Suprapubic skin (tissue), 4 donors: ENCODE data around the gene MYL4. TPM values are rescaled to one million over a fixed set of nuclear protein-coding genes. Genes with fewer than 3 reads are reported as not detected.
A peak's percentile ranks its signal among the peaks of the same experiment; 100 is the strongest.

Experiments used
- DNase-seq, 2 donors: peaks; one replicate each; pipeline ENCODE4 v3.0.0-alpha.2; 2019; ENCODE audit warnings: low spot score in 2 of 2
- H3K27ac ChIP-seq: fragments of 200-600 bp; sonication (generic); one replicate; pipeline ENCODE4 v1.5.1; 2019
- H3K27me3 ChIP-seq: fragments of 200-600 bp; sonication (generic); one replicate; pipeline ENCODE4 v1.5.1; 2019
- H3K36me3 ChIP-seq: fragments of 200-600 bp; sonication (generic); one replicate; pipeline ENCODE4 v1.5.1; 2019
- H3K4me1 ChIP-seq: fragments of 200-600 bp; sonication (generic); one replicate; pipeline ENCODE4 v1.5.1; 2019
- H3K4me3 ChIP-seq: fragments of 200-600 bp; sonication (generic); one replicate; pipeline ENCODE4 v1.5.1; 2019; ENCODE audit warnings: mild to moderate bottlenecking
- H3K9me3 ChIP-seq: fragments of 200-600 bp; sonication (generic); one replicate; pipeline ENCODE4 v1.5.1; 2019
- EP300 ChIP-seq: sonication (generic); formaldehyde crosslinking; IDR thresholded peaks from one replicate; pipeline ENCODE4 v1.6.1; 2017; ENCODE audit warnings: antibody characterized with exemption
- POLR2A ChIP-seq, 2 donors: fragments of 450-650 bp; IDR thresholded peaks; one replicate each; pipeline ENCODE4 v1.6.1; 2017; ENCODE audit warnings: antibody characterized with exemption in 2 of 2, mild to moderate bottlenecking in 2 of 2, moderate library complexity in 2 of 2
- POLR2AphosphoS5 ChIP-seq, 3 donors: sonication (generic); formaldehyde crosslinking; IDR thresholded peaks; one replicate each; pipeline ENCODE4 v1.6.1; 2017; ENCODE audit warnings: antibody characterized with exemption in 3 of 3
- WGBS: methylation state at CpG from one replicate; pipeline ENCODE4 v1.1.5; 2018; 5-methylcytosine and 5-hydroxymethylcytosine counted together
- total RNA-seq, 4 donors: library from RNA; depleted of rRNA; stranded (reverse); fragments of >200 nt; gene quantifications; one replicate each; pipeline ENCODE4 v1.1.0, GENCODE V29; 2016
- TF ChIP-seq, protein P1 (sequence below), 2 donors: fragments of 200-600 bp in 1 of 2; fragments of 450-650 bp in 1 of 2; sonication (generic) in 1 of 2; IDR thresholded peaks; one replicate each; pipeline ENCODE4 v1.5.1; 2016 to 2019; ENCODE audit warnings: antibody characterized with exemption in 2 of 2, mild to moderate bottlenecking in 1 of 2, moderate library complexity in 1 of 2

Gene MYL4
- total RNA-seq, 4 donors from 2014 or later: not detected

DNA sequence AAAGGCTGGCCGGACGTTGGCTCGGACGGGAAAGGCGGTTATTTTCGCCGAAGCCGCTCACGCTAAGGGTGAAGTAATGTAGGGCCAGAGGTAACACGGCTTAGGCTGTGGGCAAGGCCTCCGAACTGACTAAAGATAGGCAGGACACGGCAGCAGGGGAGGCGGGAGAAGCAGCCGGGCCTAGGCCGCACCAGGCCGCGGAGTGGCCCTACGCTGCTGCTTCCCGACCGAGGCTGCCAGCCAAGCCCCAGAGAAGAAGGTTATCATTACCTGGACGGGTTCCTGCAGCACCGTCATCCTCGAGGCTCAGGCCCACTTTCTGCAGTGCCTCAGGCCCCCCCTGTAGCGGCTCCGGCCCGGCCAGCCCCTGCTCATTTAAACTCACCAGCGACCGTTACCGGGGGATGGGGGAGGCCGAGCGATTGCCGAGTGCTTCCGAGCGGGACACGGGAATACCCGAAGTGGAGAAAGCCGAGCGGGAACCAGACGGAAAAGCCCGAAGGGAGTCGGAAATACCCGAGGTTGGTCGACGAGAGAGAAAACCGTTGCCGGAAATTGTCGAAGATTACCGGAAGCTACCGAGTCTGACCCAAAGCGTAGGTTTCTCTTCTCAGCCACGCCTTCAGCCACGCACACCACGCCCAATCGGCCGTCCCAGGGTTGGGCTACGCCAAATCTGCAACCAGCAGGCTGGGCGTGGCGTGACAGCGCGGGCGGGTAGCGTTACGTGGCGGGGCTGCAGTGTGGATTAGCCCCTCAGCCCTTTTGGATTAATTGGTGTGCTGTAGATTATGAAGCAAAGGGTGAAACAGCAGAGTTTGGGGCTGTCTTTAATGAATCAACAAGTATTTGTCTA lies 20.0 kb upstream of the MYL4 start, which contains the start of gene CDC27:
Gene CDC27, minus strand, starts transcription at position 420 of the 856 bp plus-strand sequence. Its CDS starts 123 bp downstream, at position 297.
- DNase-seq: peak; percentile 99
- Histone ChIP-seq H3K27me3 (no peaks in the 10 kb centered on the region), H3K27ac (peak within 1 kb of the TSS; percentile 94), H3K4me3 (peak within 1 kb of the TSS; percentile 86), H3K4me1 (peaks cover 43% of the 10 kb centered on the region), H3K9me3 (no peaks in the 10 kb centered on the region), H3K36me3 (no peaks in the 10 kb centered on the region)
- peak in 1 of 2 donors; percentile 37 for TF ChIP-seq POLR2A (IDR thresholded peaks at IDR 0.05)
- TF ChIP-seq POLR2AphosphoS5 (IDR thresholded peaks at IDR 0.05): peak in 2 of 3 donors; percentile 43 to 69
- TF ChIP-seq, protein P1, sequence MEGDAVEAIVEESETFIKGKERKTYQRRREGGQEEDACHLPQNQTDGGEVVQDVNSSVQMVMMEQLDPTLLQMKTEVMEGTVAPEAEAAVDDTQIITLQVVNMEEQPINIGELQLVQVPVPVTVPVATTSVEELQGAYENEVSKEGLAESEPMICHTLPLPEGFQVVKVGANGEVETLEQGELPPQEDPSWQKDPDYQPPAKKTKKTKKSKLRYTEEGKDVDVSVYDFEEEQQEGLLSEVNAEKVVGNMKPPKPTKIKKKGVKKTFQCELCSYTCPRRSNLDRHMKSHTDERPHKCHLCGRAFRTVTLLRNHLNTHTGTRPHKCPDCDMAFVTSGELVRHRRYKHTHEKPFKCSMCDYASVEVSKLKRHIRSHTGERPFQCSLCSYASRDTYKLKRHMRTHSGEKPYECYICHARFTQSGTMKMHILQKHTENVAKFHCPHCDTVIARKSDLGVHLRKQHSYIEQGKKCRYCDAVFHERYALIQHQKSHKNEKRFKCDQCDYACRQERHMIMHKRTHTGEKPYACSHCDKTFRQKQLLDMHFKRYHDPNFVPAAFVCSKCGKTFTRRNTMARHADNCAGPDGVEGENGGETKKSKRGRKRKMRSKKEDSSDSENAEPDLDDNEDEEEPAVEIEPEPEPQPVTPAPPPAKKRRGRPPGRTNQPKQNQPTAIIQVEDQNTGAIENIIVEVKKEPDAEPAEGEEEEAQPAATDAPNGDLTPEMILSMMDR (IDR thresholded peaks at IDR 0.05): no peak
- TF ChIP-seq EP300: no peak
- WGBS: under 1% methylated on average over 29 of the region's 64 CpGs

DNA sequence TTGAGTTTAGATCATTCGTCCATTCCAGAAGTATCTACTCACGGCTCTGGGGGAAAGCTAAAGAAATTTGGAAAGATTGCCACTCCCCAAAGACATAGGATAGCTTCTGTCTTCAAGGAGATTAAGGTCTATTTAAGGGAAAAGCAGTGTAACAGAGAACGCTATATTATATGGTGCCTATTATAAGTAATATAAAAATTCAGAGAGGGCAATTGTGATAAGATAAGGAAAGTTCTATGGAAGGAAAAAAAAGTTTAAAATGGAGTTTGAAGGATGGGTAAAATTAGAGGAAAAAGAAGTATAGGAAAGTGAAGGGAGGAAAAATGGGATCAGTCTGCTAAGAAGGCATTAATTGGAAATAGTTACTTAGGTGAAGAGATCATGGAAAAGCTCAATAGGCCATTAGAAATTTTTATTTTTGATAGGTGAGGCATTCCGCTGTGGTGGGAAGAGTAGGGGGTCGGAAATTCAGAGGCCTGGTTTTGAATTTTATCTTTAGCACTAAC lies 19.4 kb upstream of the MYL4 start:
- TF ChIP-seq EP300 (no peak), POLR2A (IDR thresholded peaks at IDR 0.05) (no peak), POLR2AphosphoS5 (IDR thresholded peaks at IDR 0.05) (no peak)
- TF ChIP-seq, protein P1 (IDR thresholded peaks at IDR 0.05): no peak
- Histone ChIP-seq H3K27ac (peak overlapping the region; percentile 94), H3K4me1 (peaks cover 36% of the 10 kb centered on the region), H3K4me3 (peak overlapping the region; percentile 86), H3K9me3 (no peaks in the 10 kb centered on the region), H3K27me3 (no peaks in the 10 kb centered on the region), H3K36me3 (no peaks in the 10 kb centered on the region)
- WGBS: 38% methylated on average over 5 of the region's 5 CpGs
- no peak for DNase-seq

DNA sequence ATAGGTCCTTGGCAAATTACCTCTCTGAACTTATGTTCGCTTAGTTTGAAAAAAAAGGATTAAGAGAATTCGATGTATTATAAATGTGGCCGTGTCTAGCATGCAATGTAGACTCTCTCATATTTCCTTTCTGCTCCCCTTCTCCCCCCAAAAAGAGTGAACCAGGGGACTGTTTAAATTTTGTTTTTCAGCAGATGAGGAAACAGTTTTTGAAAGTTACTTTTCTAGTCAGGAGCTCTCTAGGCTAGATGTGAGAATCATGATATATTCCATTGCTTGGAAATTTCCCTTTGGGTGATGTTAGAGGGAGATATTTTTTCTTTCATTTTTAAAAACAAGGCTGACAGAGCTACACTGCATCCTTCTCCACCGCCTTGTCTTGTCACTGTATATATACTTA lies 18.9 kb upstream of the MYL4 start:
- no peak for TF ChIP-seq EP300
- TF ChIP-seq POLR2AphosphoS5 (IDR thresholded peaks at IDR 0.05): no peak
- no peak for TF ChIP-seq POLR2A (IDR thresholded peaks at IDR 0.05)
- TF ChIP-seq, protein P1 (IDR thresholded peaks at IDR 0.05): no peak
- Histone ChIP-seq H3K4me3 (no peak overlapping the region), H3K36me3 (no peaks in the 10 kb centered on the region), H3K27ac (no peak overlapping the region), H3K9me3 (no peaks in the 10 kb centered on the region), H3K4me1 (peaks cover 34% of the 10 kb centered on the region), H3K27me3 (no peaks in the 10 kb centered on the region)
- 98% methylated on average over 4 of the region's 4 CpGs for WGBS
- DNase-seq: no peak

DNA sequence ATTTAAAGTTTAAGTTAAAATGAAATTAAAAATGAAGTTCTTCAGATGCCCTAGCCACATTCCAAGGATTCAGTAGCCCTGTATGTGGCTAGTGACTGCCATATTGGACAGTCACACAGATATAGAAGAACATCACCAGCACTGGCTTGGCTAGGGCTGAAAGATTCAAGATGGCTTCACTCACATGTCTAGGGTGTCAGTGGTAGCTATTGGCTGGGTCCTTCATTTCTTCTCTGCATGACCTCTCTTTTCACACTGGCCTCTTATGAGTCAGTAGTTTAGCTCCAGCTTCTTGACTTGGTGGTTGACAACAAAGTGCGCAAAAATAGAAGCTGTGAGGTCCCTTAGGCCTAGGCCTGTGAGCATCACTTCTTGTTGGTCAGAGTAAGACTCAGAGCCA lies 18.4 kb upstream of the MYL4 start:
- no peak overlapping the region for H3K27ac ChIP-seq
- 100% methylated on average over 1 of the region's 1 CpG for WGBS

DNA sequence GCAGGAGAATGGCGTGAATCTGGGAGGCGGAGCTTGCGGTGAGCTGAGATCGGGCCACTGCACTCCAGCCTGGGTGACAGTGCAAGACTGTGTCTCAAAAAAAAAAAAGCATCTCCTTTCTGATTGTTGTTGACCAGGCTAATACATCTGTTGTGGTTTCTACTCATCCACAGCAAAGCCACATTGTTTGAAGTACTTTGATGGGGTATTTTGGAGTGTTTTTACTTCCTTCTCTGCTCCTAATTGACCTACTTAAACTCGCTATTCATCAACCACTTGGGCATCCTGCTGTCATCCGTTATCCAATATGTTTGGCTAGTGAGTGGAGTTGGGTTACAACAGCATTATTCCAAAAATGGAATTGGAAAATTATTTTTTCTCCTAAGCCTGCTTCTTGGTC lies 16.6 kb upstream of the MYL4 start:
- 79% methylated on average over 6 of the region's 6 CpGs for WGBS
- DNase-seq: no peak
- H3K9me3 ChIP-seq: no peaks in the 10 kb centered on the region
- H3K4me3 ChIP-seq: no peak overlapping the region
- no peaks in the 10 kb centered on the region for H3K36me3 ChIP-seq
- no peaks in the 10 kb centered on the region for H3K27me3 ChIP-seq
- peaks cover 15% of the 10 kb centered on the region for H3K4me1 ChIP-seq
- no peak overlapping the region for H3K27ac ChIP-seq
- TF ChIP-seq, protein P1 (IDR thresholded peaks at IDR 0.05): no peak
- TF ChIP-seq EP300: no peak
- TF ChIP-seq POLR2A (IDR thresholded peaks at IDR 0.05): no peak
- TF ChIP-seq POLR2AphosphoS5 (IDR thresholded peaks at IDR 0.05): no peak

More for the DNA sequence above, 18.4 kb upstream of the MYL4 start:
- Histone ChIP-seq H3K36me3 (no peaks in the 10 kb centered on the region), H3K27me3 (no peaks in the 10 kb centered on the region), H3K9me3 (no peaks in the 10 kb centered on the region), H3K4me3 (no peak overlapping the region), H3K4me1 (peaks cover 33% of the 10 kb centered on the region)
- no peak for DNase-seq
- no peak for TF ChIP-seq POLR2A (IDR thresholded peaks at IDR 0.05)
- TF ChIP-seq POLR2AphosphoS5 (IDR thresholded peaks at IDR 0.05): no peak
- TF ChIP-seq, protein P1 (IDR thresholded peaks at IDR 0.05): no peak
- TF ChIP-seq EP300: no peak
